HS-27A (cell line): ENCODE data around the gene NLE1.

ENCODE experiments used
- DNase-seq: peaks from one replicate; pipeline ENCODE4 v3.0.0-alpha.2; 2012; ENCODE audit warnings: low read depth, missing footprints

Gene NLE1

GRCh38 chr17:35086164-35086563 lies 55.9 kb downstream of the NLE1 start:
- no peak for DNase-seq

DNA sequence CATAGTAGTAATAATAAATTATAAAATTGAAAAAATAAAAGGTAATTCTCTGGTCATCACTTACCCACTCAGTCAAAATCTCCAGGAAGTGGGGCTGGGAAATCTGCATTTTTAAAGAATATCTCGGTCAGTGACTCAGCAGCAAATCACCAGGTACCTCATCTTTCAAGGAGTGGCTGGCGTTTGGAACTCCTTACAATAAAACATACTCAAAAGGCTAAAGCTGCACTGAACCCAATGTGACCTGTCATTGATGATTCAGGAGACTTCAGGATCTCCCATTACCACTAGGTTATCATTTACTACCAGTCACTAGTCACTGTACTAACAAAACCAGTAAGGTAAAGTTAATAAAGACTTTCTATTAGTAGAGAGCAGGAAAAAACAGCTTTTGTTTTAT lies 57.1 kb downstream of the NLE1 start:
- no peak for DNase-seq

DNA sequence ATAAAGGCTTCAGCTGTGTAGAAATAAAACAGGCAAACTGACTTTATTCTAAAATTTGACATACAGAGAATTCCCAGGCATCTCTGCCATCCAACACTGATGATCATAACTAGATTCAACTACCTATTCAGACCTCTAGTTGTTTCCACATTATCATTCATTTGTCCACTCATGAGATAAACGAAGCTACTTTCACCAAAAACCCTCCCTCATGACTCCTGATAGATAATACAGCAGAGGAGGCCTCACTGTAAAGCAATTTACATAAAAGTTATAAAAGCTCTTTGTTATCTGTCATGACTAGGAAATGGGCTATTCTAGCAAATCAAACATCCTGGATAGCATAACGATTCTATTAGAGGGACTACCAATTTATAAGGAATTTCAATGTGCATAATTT lies 59.0 kb downstream of the NLE1 start:
- no peak for DNase-seq

DNA sequence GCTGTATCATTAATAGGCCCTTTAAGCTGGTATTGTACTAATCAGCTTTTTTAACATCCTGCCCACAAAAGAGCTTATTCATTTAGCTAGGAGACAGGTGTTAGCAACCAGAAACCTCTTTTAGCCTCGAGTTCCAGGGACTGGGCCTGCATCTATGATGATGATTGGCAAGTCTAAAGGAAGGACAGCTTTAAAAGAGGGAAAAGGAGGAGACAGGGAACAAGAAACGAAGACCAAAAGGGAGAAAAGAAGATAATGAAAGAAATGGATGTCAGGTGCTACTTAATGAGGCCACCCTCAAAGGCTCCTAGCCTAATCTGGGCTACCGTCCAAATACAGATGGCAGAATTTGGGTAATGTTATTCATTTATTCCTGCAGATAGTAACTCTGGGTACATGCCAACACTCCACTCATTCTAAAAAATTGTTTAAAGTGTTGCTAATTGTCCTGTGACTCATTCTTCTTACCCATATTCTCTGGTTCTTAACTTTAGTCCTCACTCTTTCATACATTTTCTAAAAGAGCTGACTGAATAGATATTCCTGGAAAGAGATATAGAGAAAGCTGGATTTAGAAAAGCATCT lies 59.9 kb downstream of the NLE1 start:
- peak; percentile 56 for DNase-seq

- DNase-seq, result no peak
Observed at GRCh38 chr17:35081638-35082037, 60.5 kb downstream of the NLE1 start.

- no peak for DNase-seq
Observed at GRCh38 chr17:35080536-35080935, 61.6 kb downstream of the NLE1 start.

DNA sequence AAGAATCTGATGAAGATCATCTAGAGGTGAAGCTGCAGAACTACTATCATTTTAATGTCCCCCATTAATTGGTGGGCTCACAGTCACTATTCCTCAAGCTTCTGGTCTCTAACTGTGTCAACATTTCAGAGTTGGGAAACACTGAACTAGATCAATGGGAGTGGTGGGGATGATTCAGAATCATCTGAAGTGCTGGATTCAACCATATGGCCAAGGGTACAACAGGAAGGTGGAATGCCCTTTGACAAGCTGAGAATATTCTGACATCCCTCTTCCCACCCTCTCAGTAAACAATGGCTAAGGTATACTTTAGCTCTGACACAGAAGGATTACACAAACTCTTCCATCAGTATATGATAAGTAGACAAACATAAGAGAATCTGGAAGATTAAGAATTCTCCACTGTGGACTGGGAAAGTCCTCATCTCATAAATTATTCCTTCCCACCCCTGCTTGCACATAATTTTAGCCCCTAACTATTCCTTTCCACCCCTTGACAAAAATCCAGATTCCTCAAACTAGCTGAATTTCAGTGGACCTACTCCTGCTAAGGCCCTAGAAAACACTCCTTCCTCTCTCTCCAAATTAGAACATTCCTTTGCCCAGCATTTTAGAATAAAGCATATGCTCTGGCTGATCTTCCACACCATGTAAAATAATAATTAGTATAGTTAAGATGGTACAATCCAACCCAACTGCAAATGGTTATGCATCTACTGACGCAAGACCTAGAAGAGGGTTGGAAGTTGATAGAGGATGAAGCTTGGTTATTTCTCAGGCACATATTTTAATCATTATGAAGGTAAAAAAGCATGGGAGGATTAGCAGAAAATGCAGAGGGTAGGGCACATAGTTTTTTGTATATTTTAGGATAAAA lies 62.3 kb downstream of the NLE1 start:
- no peak for DNase-seq
